Activated naive CD4-positive, alpha-beta T cell treated with anti-CD3 and anti-CD28 coated beads for 36 hours (primary cell): ENCODE measurements around the gene BHLHE23. TPM values are rescaled to one million over a fixed set of nuclear protein-coding genes. Genes with fewer than 3 reads are reported as not detected.

ENCODE experiments used
- CTCF ChIA-PET: fragments of 350-600 bp; sonication (Branson Sonifier 250); formaldehyde crosslinking; loops from one replicate; lab custom pipeline; 2021; ENCODE audit warnings: antibody characterized with exemption; lab: Charles Lee
- DNase-seq: peaks from one replicate; pipeline ENCODE4 v3.0.0-alpha.2; 2020
- H3K27ac Mint-ChIP-seq: one replicate; pipeline ENCODE4 v1.8.0; 2021; ENCODE audit warnings: mild to moderate bottlenecking, mixed read lengths
- H3K27me3 Mint-ChIP-seq: one replicate; pipeline ENCODE4 v1.8.0; 2021; ENCODE audit warnings: low read depth, mixed read lengths
- H3K36me3 Mint-ChIP-seq: one replicate; pipeline ENCODE4 v1.8.0; 2021; ENCODE audit warnings: low read depth, mixed read lengths
- H3K4me1 Mint-ChIP-seq: one replicate; pipeline ENCODE4 v1.8.0; 2021; ENCODE audit warnings: low read depth, mixed read lengths
- H3K4me3 Mint-ChIP-seq: one replicate; pipeline ENCODE4 v1.8.0; 2021; ENCODE audit warnings: mild to moderate bottlenecking, moderate library complexity, mixed read lengths
- H3K9me3 Mint-ChIP-seq: one replicate; pipeline ENCODE4 v1.8.0; 2021; ENCODE audit warnings: mixed read lengths
- intact Hi-C: fragments of 100-400 bp; cut with micrococcal nuclease; formaldehyde crosslinking; loops from one replicate; pipeline ENCODE4 v1.15.1; 2023
- total RNA-seq, 2 experiments: library from RNA; stranded (reverse); gene quantifications; one replicate each; pipeline ENCODE4 v1.2.3, GENCODE V29; 2021

Gene BHLHE23
- total RNA-seq, 2 experiments from 2014 or later: not detected

DNA sequence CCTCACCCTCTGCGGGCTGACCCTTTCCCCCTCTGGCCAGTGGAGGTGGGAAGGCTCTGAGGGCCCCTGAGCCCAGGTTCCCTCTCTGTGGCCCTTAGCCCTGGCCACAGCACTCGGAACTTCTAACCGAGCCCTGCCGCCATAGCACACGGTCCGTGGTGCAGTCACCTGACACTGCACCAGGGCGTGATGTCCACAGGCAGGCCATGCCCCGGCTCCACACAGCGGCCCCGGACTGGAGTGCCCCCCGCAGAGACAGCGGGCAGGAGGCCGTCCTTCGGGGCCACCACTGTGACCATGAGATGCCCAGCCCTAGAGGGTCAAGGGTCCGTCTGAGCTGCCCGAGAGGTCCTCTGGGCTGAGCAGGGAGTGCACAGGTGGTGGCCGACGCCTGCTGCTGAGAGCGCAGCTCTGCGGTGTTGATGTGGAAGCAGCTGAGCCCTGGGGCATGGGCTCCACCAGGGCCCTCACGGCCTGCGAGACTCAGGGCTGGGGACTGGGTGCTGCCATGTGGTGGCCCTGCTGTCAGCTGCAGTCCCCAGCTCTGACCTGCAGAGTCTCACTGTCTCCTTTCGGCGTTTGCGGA, 11.2 kb upstream of the BHLHE23 start:
- peaks cover 33% of the 10 kb centered on the region for H3K27me3 Mint-ChIP-seq
- H3K27ac Mint-ChIP-seq: no peak overlapping the region
- no peak for DNase-seq
- CTCF ChIA-PET: no interaction called here
- no peak overlapping the region for H3K4me3 Mint-ChIP-seq
- intact Hi-C loops: no loop called here
- H3K36me3 Mint-ChIP-seq: peaks cover 7% of the 10 kb centered on the region
- H3K4me1 Mint-ChIP-seq: peaks cover 2% of the 10 kb centered on the region
- peaks cover 10% of the 10 kb centered on the region for H3K9me3 Mint-ChIP-seq

DNA sequence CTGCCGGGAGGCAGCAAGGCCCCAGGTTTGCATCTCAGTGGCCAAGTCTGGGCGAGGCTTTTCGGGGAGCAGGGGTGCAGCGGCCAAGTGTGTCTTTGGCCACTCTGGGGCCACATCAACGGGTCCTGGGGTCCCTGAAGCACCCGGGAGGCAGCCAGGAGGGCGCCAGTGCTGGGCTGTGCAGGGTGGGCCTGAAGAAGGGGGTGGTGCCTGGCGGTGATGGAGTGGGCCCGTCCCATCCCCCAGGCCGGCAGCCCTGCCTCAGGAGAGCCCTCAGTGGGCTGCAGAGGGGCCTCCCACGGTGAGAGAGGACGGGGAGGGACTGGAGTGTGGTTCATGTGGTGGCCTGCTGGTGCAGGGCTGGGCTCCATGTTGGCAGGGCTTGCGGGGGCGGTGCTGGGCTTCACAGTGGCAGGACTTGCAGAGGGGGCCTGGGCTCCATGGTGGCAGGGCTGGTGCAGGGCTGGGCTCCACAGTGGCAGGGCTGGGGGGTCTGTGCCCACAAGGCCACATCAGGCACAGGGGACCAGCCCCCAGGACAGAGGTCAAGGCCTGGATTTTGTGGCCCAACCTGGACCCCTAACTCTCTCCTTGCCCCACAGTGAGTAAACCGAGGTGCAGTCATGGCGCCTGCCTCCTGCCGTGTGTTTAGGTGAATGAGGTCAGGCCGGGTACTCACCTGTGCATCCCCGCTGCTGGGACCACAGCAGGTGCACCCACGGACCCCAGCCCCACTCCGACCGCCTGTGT, 10.5 kb upstream of the BHLHE23 start:
- CTCF ChIA-PET: no interaction called here
- no peak overlapping the region for H3K4me3 Mint-ChIP-seq
- no peak for DNase-seq
- no peak overlapping the region for H3K27ac Mint-ChIP-seq
- intact Hi-C loops: no loop called here
- peaks cover 34% of the 10 kb centered on the region for H3K27me3 Mint-ChIP-seq
- H3K9me3 Mint-ChIP-seq: peaks cover 10% of the 10 kb centered on the region
- peaks cover 7% of the 10 kb centered on the region for H3K36me3 Mint-ChIP-seq
- peaks cover 2% of the 10 kb centered on the region for H3K4me1 Mint-ChIP-seq

- CTCF ChIA-PET: no interaction called here
- peaks cover 34% of the 10 kb centered on the region for H3K27me3 Mint-ChIP-seq
Observed at GRCh38 chr20:63016514-63017075, 9.8 kb upstream of the BHLHE23 start.

GRCh38 chr20:63015662-63016361, 9.0 kb upstream of the BHLHE23 start:
- DNase-seq: no peak
- Mint-ChIP-seq H3K4me1 (peaks cover 2% of the 10 kb centered on the region), H3K36me3 (peaks cover 7% of the 10 kb centered on the region), H3K9me3 (peaks cover 10% of the 10 kb centered on the region), H3K27me3 (peaks cover 37% of the 10 kb centered on the region), H3K27ac (no peak overlapping the region), H3K4me3 (no peak overlapping the region)
- CTCF ChIA-PET: interaction anchor here (1.3 kb wide), 2 partner anchors 41 to 43 kb away, joined by 3 read pairs; no protein-coding TSS in a partner anchor
- intact Hi-C loops: no loop called here

More at GRCh38 chr20:63016514-63017075, 9.8 kb upstream of the BHLHE23 start:
- H3K27ac Mint-ChIP-seq: no peak overlapping the region
- peaks cover 7% of the 10 kb centered on the region for H3K36me3 Mint-ChIP-seq
- no peak for DNase-seq
- no peak overlapping the region for H3K4me3 Mint-ChIP-seq
- peaks cover 10% of the 10 kb centered on the region for H3K9me3 Mint-ChIP-seq
- H3K4me1 Mint-ChIP-seq: peaks cover 2% of the 10 kb centered on the region
- intact Hi-C loops: no loop called here

GRCh38 chr20:63015147-63015661, 8.4 kb upstream of the BHLHE23 start:
- Mint-ChIP-seq H3K36me3 (peaks cover 7% of the 10 kb centered on the region), H3K9me3 (peaks cover 10% of the 10 kb centered on the region), H3K27me3 (peaks cover 40% of the 10 kb centered on the region), H3K4me3 (no peak overlapping the region), H3K4me1 (peaks cover 5% of the 10 kb centered on the region), H3K27ac (no peak overlapping the region)
- CTCF ChIA-PET: interaction anchor here (1.3 kb wide), 2 partner anchors 40 to 42 kb away, joined by 3 read pairs; no protein-coding TSS in a partner anchor
- intact Hi-C loops: no loop called here
- DNase-seq: no peak

DNA sequence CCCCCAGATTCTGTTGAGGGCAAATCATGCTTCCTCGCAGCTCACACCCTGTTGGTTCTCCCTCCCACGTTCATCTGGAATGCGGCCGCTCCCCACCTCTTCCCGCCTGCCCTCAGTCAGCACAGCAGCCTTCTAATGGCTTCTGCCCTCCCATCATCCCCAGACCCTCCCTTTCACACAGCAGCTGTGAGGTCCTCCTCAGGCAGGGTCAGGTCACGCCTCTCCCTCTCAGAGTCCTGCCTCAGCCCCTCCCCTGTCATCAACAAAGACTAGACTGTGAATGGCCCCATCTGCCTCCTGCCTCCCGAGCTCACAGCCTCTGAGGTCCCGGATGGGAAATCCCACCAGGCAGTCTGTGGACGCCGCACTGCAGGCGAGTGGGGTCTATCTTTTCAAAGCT, 7.9 kb upstream of the BHLHE23 start:
- peaks cover 10% of the 10 kb centered on the region for H3K4me1 Mint-ChIP-seq
- H3K27ac Mint-ChIP-seq: no peak overlapping the region
- H3K36me3 Mint-ChIP-seq: peaks cover 7% of the 10 kb centered on the region
- no peak overlapping the region for H3K4me3 Mint-ChIP-seq
- H3K27me3 Mint-ChIP-seq: peaks cover 44% of the 10 kb centered on the region
- no peak for DNase-seq
- peaks cover 10% of the 10 kb centered on the region for H3K9me3 Mint-ChIP-seq
- CTCF ChIA-PET: interaction anchor here (1.1 to 1.3 kb wide), 3 partner anchors 40 to 143 kb away, joined by 3 to 9 read pairs (median 4); no protein-coding TSS in a partner anchor
- intact Hi-C loops: no loop called here

GRCh38 chr20:63014287-63014686, 7.5 kb upstream of the BHLHE23 start:
- intact Hi-C loops: no loop called here
- CTCF ChIA-PET: interaction anchor here (1.1 to 1.3 kb wide), 3 partner anchors 39 to 143 kb away, joined by 3 to 9 read pairs (median 4); no protein-coding TSS in a partner anchor
- H3K36me3 Mint-ChIP-seq: peaks cover 7% of the 10 kb centered on the region
- peaks cover 10% of the 10 kb centered on the region for H3K4me1 Mint-ChIP-seq
- no peak overlapping the region for H3K27ac Mint-ChIP-seq
- H3K9me3 Mint-ChIP-seq: peaks cover 10% of the 10 kb centered on the region
- no peak for DNase-seq
- peaks cover 44% of the 10 kb centered on the region for H3K27me3 Mint-ChIP-seq
- no peak overlapping the region for H3K4me3 Mint-ChIP-seq

GRCh38 chr20:63013207-63013606, 6.4 kb upstream of the BHLHE23 start:
- H3K9me3 Mint-ChIP-seq: peaks cover 10% of the 10 kb centered on the region
- peaks cover 18% of the 10 kb centered on the region for H3K4me1 Mint-ChIP-seq
- H3K36me3 Mint-ChIP-seq: peaks cover 7% of the 10 kb centered on the region
- no peak for DNase-seq
- no peak overlapping the region for H3K27ac Mint-ChIP-seq
- intact Hi-C loops: no loop called here
- CTCF ChIA-PET: no interaction called here
- peaks cover 52% of the 10 kb centered on the region for H3K27me3 Mint-ChIP-seq
- no peak overlapping the region for H3K4me3 Mint-ChIP-seq

- CTCF ChIA-PET: interaction anchor here (1.2 kb wide), 2 partner anchors 39 to 41 kb away, joined by 3 to 5 read pairs; no protein-coding TSS in a partner anchor
- Mint-ChIP-seq H3K27ac (no peak overlapping the region), H3K9me3 (peaks cover 10% of the 10 kb centered on the region), H3K4me1 (peaks cover 21% of the 10 kb centered on the region), H3K27me3 (peaks cover 59% of the 10 kb centered on the region), H3K4me3 (no peak overlapping the region), H3K36me3 (peaks cover 7% of the 10 kb centered on the region)
- no peak for DNase-seq
- intact Hi-C loops: loop anchor here (2.0 kb wide), 1 partner anchor 17 kb away; no protein-coding TSS in a partner anchor
Observed at GRCh38 chr20:63011798-63012197, 5.0 kb upstream of the BHLHE23 start.

DNA sequence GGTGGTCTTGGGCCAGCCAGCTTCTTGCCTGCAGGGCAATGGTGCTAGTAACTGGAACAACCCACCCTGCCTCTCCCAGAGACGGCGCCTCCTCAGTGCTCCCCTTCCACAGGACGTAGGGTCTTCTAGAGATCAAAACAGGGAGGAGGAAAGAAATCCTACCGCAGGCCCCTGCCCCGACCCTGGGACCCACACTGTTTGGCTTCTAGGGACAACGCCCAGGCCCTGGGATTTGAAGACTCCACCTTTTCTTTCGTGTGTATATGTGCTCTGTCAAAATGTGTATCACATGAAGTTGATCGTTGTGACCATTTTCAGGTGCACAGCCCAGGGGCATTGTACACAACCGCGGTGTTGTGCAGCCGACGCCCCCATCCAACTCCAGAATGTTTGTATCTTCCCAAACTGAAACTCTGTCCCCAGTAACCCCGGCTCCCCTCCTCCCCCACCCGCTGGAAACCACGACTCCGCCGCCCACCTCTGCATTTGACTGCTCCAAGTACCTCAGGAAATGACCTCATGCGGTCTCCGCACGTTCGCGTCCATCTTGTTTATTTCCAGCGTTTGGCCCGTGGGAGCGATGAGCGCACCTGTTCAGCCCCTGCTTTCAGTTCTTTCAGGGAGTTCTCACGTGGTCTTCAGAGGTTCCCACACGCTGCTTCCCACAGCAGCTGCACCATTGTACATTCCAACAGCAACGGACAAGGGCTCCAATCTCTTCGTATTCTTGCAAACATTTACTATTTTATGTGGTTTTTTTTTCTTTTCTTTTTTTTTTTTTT, 3.4 kb upstream of the BHLHE23 start:
- Mint-ChIP-seq H3K9me3 (peaks cover 10% of the 10 kb centered on the region), H3K4me3 (peak overlapping the region; percentile 65), H3K36me3 (peaks cover 7% of the 10 kb centered on the region), H3K4me1 (peaks cover 24% of the 10 kb centered on the region), H3K27ac (no peak overlapping the region), H3K27me3 (peaks cover 54% of the 10 kb centered on the region)
- CTCF ChIA-PET: interaction anchor here (0.7 to 1.8 kb wide), 6 partner anchors 25 to 187 kb away, joined by 3 to 12 read pairs (median 4); no protein-coding TSS in a partner anchor
- DNase-seq: peak; percentile 80
- intact Hi-C loops: loop anchor here (1.0 to 5.0 kb wide), 5 partner anchors 19 to 187 kb away; no protein-coding TSS in a partner anchor
